GM18909 (cell line): ENCODE data around the gene UQCRC1.

Experiments
- ATAC-seq: cut with Tn5 transposase; IDR thresholded peaks from one replicate; pipeline ENCODE4 v1.9.1; 2021; ENCODE audit warnings: mild to moderate bottlenecking; ENCODE audit not compliant: unreplicated experiment, poor library complexity

UQCRC1 gene

GRCh38 chr3:48600711-48601621 lies 8.5 kb downstream of the UQCRC1 start:
- no peak for ATAC-seq

DNA sequence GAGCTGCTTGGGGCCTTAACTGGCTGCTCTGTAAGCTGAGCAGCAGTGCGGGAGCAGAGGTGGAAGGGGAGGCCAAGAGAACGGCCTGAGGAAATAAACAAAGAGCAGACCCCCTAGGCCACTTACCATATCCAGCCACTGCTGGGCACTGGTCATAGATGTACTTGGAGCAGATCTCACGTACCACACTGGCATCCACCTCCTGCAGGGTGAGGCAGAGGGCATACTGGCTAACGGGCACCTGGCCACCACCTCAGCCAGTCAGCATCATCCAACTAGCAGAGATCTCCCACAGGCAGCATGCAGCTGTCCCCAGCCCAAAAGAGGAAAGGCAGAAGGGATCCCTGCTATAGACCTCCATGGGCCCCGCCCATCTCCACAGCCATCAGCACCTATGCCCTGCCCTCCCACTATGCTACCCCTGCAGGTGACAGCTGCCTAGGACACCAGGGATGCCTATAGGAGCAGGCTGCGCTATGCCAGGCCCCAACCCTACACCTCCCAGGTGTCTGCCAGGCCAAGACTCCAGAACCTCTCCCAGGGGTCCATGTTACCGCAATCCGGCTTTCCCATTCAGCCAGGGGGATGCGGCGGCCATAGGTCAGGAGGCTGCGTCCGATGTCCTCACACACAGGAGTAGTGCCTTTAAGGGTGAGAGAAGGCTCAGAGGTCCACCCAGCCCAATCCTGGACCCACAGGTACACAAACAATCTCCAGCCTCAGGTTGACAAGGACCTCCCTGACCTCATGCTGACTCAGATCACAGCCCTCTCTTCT lies 9.7 kb downstream of the UQCRC1 start:
- ATAC-seq: no peak

- no peak for ATAC-seq
Measured at GRCh38 chr3:48599077-48599501, 10.4 kb downstream of the UQCRC1 start.

DNA sequence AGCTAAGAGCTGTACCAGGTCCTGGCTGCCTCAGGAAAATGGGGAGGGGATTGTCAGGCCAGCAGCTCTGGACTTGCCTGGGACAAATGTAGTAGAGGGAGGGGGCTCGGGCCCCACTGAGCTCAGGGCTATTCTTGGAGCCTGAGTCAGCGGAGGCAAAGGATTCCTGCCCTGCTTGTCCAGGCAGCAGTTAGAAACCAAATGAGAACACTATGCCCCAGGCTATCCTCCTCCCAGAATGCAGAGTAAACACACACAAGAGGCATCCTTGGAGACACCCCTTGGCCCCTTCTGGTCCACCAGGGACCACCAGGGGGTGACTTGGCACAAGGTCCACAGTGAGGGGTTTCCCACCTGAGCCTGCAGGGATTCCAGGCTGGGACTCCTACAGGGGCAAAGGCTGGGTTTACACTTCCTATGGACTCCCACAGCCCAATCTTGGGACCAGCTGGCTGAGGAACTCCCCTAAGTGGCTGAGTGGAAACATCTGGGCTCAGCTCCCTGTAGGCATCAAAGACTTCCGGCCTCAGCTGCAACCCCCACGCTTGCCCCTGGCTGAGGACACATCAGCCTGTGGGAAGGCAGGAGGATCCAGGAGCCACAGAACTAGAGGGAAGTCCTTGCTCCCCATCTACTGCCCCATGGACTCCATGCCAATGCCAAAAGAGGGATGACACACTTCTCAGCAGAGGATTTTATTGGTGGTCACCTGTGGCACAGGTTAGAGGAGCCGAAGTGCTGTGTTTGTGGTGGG lies 10.9 kb downstream of the UQCRC1 start:
- no peak for ATAC-seq

DNA sequence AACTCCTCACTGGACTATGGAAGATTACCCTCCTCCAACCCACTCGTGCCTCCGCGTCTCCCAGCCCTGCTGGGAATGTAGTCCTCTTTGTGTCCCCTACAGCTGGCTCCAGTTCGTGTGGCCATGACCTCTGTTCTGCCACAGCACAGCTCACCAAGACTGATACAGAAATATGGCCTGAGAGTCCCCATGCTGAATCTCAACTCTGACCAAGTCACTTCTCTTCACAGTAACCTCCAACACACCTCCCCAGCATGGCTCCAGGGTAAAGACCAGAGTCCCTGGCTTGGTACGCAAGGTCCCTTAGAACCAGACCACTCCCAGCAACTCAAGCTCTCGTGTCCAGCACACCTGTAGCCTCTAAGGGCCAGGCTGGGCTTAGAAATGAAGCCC lies 12.0 kb downstream of the UQCRC1 start:
- ATAC-seq: no peak

DNA sequence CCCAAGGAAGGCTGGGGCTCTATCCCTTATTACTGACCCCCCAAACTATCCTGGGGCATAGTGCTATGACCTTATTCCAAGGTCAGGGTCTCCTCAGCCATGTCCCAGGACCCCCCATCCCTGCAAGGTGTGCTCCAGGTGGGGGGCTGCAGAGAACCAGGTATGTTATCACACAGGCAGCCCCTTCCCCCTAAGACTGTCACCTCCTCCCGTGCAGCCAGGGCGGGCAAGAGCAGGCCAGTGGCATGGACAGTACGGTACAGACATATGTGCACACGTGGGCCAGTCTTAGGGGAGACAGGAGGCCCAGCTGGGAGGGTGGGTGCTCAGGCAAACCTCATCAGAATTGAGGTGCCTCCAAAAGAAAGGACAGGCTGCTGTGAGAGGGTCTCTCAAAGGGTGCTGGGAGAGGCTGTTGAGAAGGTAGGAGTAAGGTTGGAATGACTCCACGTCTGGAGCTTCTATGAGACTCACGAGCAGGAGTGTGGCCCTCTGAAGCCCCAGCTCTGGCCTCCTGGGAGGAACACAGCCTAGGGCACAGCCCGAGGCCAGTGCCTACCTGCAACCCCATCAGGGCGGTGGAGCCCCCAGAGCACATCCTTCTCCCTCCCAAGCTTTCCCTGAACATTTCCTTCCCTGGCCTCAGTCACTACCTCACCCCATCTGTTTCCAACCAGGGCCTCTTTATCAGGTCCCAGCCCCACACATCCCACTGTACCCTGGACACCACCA lies 12.6 kb downstream of the UQCRC1 start:
- no peak for ATAC-seq

DNA sequence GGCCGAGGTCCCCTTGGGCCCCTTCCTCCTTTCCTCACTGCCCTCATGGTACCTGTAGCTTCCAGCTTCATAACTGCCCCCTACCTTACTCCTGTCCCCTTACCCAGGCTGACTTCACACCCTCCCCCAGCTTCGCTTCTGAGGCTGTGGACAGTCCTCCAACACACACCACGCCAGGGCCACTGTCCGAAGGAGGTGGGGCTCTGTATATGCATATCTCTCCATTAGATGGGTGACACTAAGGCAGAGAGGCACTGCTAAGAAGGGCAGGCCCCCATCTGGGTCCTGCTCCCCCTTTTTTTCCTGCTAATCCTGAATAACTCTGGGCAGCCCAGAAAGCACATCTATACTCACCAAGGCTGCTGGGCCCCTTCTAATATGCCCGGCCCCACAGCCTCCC lies 13.3 kb downstream of the UQCRC1 start:
- ATAC-seq: no peak

DNA sequence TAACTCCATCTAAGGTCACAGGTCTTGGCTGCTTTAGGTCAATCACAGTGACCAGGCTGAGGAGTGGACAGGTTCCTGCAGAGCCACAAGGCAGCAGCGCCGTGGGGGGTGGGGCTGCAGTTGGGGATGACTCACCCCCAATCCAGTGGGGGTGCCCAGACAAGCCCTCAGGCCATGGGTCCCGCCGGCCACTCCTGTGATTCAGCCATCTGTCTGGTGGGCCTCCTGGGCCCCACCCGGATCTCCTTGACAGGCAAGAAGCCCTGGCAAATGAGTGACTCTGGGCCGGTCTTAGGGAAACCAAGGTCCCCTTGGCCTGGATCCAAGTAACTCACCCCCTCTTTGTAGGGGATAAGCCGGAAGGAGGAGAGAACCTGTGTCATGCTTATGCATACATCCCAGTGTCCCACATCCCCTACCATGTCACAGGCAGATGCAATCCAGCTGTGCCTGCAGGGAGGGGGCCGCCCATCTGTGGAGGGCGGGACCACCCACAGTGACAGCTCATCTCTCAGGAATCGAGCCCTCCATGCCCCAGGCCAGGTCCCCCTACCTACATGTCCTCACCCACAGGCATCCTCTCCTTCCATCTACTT lies 13.8 kb downstream of the UQCRC1 start:
- ATAC-seq: no peak

DNA sequence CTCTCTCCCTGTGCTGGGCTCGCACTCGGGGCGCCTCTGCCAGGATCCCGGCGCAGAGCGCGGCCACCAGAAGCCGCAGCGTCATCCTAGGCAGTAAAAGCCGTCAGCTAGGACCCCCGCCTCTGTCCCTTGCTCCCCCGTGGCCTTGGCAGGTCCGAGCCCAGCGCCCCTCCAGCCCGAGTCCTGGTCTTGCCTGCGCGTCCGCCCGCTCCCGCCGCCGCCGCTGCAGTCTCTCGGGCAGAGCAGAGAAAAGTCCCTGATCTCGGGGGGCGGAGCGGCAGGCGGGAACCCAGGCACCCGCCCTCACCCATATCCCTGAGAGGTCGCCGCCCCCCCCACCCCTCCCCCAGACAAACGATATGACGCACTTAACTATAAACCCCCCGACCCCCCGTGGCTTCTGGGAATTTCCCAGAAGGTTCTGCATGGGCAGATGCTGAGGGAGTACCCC lies 14.3 kb downstream of the UQCRC1 start, which contains the start of gene COL7A1:
Gene COL7A1, minus strand, starts transcription at position 255 of the 451 bp plus-strand sequence. Its CDS starts 170 bp downstream, at position 85.
- ATAC-seq: no peak

- no peak for ATAC-seq
Measured at GRCh38 chr3:48594417-48595049, 14.9 kb downstream of the UQCRC1 start.

DNA sequence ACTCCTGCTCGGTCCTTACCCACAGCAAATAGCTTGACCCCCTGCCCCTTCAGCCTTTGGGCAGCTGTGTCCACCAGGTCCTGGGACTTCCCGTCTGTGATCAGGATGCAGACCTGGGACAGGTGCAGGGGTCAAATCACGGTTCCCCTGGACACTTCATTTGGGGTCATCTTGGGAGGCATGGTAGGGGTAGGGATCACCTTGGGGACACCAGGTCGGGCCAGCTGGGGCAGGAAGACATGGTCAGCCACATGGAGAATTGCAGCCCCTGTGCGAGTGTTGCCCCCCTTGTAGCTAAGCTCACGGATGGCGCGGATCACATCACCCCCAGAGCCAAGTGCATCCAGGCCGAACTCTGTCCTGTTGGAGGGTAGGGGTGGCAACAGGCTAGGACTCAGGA lies 16.1 kb downstream of the UQCRC1 start:
- ATAC-seq: no peak

DNA sequence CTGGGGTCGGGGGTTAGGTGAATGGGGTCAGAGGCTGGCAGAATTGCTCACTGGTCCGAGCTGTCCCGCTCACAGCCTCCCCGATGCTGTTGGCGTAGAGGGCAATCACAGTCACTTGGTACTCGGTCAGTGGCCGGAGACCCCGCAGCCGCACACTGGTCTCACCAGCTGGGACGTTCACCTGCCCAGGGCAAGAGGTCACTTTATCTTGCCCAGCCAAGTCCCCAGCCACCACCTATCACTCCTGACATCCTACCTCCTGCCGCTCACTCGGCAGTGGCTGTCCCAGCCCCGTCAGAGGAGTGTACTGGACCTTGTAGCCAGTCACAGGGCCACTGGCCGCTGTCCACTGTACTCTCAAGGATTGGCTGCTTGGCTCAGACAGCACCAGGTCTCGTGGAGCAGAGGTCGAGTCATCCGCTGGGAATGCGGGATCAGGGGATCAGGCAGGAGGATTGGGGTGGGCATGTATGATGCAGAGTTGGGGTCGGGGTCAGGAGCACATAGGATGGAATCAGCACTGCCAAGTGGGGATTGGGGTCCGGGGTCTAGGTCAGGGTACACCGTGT lies 16.8 kb downstream of the UQCRC1 start:
- no peak for ATAC-seq

- no peak for ATAC-seq
Measured at GRCh38 chr3:48591886-48592518, 17.4 kb downstream of the UQCRC1 start.

GRCh38 chr3:48591436-48591835 lies 18.0 kb downstream of the UQCRC1 start:
- no peak for ATAC-seq

DNA sequence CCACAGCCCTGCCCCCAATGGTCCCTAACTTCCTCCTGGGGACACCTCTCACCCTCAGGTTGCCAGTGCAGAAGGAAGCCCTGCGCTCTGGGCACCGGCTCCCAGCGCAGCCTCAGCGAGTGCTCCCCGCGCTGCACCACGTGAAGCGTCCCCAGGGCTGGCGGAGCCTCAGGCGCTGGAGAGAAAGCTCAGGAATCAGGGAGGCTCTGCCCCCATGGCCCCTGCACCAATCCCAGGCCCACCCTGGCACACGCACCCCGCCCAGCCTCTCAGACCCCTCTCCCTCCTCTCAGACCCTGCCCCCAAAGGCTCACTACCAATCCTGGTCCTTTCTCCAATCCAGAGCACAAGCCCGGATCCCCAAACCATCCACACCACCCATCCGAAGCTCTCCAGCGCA lies 21.2 kb downstream of the UQCRC1 start:
- ATAC-seq: no peak

- no peak for ATAC-seq
Measured at GRCh38 chr3:48587686-48588085, 21.8 kb downstream of the UQCRC1 start.

GRCh38 chr3:48585411-48585810 lies 24.0 kb downstream of the UQCRC1 start:
- ATAC-seq: no peak

- ATAC-seq: no peak
Measured at GRCh38 chr3:48584836-48585235, 24.6 kb downstream of the UQCRC1 start.
